GM19035 (cell line): ENCODE measurements around the gene NAALADL1.
A peak's percentile ranks its signal among the peaks of the same experiment; 100 is the strongest.

Experiments used
- ATAC-seq: cut with Tn5 transposase; IDR thresholded peaks from one replicate; pipeline ENCODE4 v1.9.1; 2021; ENCODE audit not compliant: unreplicated experiment

Gene NAALADL1, protein sequence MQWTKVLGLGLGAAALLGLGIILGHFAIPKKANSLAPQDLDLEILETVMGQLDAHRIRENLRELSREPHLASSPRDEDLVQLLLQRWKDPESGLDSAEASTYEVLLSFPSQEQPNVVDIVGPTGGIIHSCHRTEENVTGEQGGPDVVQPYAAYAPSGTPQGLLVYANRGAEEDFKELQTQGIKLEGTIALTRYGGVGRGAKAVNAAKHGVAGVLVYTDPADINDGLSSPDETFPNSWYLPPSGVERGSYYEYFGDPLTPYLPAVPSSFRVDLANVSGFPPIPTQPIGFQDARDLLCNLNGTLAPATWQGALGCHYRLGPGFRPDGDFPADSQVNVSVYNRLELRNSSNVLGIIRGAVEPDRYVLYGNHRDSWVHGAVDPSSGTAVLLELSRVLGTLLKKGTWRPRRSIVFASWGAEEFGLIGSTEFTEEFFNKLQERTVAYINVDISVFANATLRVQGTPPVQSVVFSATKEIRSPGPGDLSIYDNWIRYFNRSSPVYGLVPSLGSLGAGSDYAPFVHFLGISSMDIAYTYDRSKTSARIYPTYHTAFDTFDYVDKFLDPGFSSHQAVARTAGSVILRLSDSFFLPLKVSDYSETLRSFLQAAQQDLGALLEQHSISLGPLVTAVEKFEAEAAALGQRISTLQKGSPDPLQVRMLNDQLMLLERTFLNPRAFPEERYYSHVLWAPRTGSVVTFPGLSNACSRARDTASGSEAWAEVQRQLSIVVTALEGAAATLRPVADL

DNA sequence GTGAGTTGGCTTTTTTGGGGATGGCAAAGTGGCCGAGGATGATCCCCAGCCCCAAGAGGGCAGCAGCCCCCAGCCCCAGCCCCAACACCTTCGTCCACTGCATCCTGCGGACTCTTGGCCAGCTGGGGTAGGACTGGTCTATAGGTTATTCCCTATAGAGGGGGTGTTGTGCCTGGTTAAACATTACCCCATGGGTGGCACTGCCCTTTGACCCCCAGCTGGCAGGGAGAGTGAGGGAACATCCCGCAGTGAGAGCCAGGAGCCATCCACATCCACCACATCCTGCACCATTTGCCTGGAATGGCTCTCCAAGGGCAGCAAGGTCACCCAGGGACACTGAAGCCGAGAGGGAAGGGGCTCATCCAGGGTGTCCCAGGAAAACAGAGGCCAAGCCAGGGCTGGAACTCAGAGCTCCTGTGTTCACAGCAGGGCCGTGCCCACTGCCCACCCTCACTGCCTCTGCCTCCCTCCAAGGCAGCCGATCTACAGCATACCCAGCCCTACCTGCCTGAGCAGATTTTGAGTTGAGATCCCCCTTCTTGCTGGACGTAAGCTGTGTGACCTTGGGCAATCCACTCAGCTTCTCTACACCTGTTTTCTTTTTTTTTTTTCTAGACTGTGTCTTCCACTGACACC, at the start of gene NAALADL1:
Gene NAALADL1, minus strand, starts transcription at position 135 of the 636 bp plus-strand sequence. Its CDS starts 32 bp downstream, at position 103.
- no peak for ATAC-seq

DNA sequence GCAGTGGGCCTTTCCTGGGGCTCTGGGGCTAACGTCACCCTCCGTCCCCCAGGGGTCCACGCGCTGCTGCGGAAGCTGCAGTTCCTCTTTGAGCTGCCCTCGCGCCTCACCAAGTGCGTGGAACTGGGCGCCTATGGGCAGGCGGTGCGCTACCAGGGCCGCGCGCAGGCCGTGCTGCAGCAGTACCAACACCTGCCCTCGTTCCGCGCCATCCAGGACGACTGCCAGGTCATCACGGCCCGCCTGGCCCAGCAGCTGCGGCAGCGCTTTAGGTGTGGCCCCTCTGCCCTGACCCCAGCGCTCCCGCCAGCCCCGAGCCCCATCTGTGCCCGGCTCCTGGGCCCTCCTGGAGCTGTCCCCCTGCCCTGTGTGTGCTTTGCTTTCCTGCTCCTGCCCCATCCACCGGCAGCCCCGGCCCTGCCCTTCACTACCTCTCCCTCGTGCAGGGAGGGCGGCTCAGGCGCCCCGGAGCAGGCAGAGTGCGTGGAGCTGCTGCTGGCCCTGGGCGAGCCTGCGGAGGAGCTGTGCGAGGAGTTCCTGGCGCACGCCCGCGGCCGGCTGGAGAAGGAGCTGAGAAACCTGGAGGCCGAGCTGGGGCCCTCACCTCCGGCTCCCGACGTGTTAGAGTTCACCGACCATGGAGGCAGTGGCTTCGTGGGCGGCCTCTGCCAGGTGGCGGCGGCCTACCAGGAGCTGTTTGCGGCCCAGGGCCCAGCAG, 49.6 kb upstream of the NAALADL1 start:
- no peak for ATAC-seq

DNA sequence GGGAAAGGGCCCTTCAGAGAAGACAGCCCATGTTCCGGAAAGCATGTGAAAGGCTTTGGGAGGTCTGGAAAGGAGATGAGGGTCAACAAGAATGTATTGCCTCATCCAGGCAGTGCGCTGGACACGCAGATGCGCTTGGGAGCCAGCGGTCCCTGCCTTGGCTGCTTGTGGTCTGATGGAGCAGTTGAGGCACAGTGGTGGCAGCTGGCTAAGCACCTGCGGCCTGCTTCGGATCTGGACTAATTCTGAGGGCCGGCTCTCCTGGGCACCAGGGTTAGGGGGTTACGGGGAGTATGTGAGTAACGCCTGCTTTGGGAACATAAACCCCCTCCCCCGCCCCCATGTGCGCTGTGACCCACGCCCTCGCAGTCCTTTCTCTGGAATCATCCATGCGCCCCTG, 48.7 kb upstream of the NAALADL1 start:
- no peak for ATAC-seq

DNA sequence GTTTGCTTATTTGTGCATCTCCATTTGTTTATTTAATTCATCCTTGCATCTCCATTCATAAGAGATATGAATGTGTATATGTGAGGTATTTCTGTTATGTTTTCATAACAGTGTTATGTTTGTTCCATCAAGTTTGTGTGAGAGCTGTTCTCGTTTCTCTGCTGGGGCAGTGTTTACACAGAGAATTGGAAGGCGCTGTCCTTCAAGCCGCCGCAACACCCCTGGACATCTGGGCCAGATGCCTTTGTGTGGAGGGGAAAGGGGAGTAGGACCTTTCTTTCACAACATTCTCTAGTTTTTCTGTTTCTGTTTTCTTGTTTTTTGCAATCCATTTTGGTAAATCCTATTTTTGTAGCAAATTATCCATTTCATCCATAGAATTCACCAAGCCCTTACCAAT, 46.3 kb upstream of the NAALADL1 start:
- no peak for ATAC-seq

DNA sequence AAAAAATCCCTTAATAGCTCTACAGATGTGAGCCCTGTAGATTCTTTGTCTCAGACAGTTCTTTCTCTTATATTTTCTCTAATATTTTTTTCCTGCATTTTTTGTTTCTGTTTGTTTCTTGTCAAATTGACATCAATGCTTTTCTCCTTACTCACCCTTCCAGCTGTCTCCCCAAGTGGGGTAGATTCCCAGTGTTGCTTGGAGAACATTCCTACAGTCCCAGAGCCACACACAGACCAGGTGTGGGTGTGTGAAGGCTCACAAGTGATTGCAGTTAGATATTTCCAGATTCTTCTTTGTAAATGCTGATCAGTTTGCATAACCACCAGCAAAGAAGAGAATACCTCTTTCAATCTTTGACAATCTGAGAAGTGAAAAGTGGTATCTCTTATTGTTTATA, 45.1 kb upstream of the NAALADL1 start:
- no peak for ATAC-seq

DNA sequence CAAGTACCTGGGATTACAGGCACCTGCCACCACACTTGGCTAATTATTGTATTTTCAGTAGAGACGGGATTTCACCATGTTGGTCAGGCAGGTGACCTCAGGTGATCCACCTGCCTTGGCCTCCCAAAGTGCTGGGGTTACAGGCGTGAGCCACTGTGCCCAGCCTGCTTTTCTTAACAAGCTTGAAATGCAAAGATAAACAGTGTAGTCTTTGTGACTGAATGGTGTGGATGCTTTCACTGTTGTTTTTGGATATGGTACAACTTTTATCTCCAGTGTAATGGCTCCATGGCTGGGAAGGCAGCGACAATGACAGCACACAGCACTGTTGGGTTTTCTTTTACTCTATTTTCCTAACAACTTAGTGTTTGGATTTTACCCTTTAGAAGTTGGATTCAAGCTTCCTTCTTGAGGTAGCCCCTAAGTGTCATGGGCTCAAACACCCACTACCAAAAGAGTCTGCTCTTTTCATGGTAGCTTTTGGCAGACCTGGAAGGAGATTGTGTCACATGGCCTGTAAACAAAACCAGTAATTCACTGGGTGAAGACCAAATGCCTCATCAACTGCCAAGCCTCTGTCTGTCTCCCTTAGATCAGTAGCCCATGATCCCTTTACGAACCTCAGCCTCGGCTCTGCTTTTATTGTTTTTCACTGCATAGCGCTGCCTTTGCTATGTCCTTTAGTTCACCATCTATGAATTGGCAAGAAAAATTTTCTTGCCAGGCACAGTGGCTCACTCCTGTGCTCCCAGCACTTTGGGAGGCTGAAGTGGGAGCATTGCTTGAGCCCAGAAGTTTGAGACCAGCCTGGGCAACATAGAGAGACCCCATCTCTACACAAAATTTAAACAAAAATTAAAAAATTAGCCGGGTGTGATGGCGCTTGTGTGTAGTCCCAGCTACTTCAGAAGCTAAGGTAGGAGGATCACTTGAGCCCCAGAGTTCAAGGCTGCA, 44.1 kb upstream of the NAALADL1 start:
- ATAC-seq: no peak

DNA sequence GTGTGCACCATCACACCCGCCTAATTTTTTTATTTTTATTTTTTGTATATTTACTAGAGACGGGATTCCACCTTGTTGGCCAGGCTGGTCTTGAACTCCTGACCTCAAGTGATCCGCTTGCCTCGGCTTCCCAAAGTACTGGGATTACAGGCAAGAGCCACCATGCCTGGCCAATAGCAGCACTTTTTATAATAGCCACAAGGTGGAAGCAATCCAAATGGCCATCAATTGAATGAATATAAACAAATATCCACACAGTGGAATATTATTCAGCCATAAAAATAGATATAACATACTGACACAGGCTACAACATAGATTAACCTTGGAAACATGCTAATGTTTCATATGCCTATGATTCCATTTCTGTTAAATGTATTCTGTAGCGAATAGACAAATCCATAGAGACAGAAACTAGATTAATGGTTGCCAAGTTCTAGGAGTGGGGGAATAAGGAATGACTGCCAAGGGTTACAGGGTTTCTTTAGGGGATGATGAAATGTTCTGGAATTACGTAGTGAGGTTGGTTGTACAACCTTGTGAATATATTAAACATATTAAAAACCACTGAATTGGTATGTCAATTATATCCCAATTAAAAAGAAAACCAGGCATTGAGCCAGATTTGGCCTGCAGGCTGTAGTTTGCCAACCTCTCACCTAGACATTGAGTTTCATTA, 42.5 kb upstream of the NAALADL1 start:
- ATAC-seq: no peak

DNA sequence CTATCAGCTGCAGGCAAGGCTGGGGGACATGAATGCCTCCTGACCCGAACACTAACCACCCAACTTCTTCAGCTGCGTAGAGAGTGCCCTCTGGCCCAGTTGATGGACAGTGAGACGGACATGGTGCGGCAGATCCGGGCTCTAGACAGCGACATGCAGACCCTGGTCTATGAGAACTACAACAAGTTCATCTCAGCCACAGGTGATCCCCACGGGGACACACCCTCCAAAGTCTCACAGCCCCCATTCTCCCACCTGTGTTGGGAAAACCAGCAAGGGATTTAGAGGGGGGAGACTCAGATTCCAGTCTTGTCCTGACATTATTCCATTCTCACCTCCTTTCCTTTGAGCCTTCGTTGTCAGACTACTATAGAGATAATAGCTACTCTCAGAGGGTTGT, 38.6 kb upstream of the NAALADL1 start:
- ATAC-seq: no peak

DNA sequence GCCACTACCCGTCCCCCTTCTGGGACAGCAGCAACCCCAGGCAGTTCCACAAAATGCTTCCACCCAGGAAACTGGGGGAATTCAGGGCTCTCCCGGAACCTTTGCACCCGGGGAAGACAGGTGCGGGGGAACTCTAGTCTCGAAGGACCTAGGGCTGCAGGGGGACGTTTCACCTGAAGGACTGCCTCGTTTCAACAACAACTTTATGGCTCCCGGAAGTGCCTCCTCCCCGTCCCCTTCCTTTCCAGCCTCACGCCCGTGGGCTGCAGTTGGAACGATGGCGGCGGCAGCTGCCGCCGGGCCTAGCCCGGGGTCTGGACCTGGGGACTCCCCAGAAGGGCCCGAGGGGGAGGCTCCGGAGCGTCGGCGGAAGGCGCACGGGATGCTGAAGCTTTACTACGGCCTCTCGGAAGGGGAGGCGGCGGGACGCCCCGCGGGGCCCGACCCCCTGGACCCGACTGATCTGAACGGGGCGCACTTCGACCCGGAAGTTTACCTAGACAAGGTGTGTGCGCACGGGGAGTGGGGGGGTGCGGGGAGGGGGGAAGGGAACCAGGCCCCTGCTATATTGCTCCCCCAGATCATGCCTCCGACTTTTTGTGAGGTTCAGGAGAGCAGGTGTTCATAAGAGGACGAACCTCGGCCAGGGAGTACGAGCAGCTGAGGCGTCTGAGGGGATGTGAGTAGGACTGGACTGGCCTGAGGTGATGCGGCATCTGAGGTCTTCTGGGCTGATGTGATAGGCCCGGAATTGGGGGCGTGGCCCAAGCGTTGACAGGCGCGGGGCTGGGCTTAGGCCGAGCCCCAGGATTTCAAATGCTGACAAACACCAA, 37.8 kb upstream of the NAALADL1 start, which contains the start of gene VPS51:
Gene VPS51, plus strand, starts transcription at position 241 of the 833 bp plus-strand sequence. Its CDS starts 37 bp downstream, at position 278.
- ATAC-seq: peak; percentile 82

DNA sequence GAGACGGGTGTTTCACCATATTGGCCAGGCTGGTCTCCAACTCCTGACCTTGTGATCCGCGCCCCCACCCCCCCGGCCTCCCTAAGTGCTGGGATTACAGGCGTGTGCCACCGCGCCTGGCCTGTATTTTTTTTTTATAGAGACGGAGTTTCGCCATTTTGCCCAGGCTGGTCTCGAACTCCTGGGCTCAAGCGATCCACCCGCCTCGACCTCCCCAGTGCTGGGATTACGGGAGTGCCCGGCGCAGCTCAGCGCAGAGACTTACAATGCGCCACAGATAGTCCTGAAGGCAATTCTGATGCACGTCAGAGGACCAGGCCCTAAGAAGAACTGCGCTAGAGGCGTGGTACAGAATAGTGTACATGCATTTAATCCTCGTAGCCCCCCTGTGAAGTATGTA, 37.1 kb upstream of the NAALADL1 start:
- no peak for ATAC-seq

DNA sequence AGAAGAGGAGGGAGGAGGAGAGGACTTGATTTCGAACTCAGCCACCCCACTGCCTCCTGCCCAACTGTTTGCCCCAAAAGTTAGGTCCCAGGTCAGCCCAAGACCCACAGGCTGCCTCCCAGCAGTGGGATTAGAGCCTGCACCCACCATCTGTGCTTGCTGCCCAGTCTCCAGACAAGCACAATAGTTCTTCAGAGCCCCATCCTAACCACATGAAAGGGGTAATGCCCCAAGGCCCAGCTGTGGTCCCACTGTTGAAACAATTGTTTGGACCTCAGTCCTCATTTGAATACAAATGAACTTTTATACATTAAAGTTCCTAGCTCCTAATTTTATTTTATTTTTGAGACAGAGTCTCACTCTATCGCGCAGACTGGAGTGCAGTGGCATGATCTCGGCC, 32.3 kb upstream of the NAALADL1 start:
- ATAC-seq: no peak

DNA sequence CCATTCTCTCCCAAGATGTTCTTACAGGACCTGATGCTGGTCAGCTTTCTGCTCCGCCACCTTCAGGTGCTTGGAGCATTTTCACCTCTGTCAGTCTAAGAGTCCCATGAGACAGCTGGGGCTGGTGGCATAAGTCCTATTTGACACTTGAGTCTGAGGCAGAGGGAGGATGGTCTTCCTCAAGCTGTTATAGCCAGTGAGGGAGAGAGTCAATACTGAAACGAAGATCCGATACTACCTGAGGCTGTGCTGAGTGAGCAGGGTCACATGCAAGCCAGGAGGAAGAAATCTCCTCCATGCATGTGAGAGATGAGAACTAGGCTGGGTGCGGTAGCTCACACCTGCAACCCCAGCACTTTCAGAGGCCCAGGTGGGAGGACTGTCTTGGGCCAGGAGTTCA, 31.3 kb upstream of the NAALADL1 start:
- ATAC-seq: no peak

DNA sequence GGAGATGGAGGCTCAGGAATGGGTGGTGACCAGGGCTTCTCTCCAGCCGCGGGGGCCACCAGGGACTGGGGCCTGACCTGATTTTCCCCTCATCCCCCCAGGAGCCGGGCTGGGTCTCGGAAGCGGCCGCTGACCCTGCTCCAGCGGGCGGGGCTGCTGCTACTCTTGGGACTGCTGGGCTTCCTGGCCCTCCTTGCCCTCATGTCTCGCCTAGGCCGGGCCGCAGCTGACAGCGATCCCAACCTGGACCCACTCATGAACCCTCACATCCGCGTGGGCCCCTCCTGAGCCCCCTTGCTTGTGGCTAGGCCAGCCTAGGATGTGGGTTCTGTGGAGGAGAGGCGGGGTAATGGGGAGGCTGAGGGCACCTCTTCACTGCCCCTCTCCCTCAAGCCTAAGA, 29.5 kb upstream of the NAALADL1 start:
- no peak for ATAC-seq

DNA sequence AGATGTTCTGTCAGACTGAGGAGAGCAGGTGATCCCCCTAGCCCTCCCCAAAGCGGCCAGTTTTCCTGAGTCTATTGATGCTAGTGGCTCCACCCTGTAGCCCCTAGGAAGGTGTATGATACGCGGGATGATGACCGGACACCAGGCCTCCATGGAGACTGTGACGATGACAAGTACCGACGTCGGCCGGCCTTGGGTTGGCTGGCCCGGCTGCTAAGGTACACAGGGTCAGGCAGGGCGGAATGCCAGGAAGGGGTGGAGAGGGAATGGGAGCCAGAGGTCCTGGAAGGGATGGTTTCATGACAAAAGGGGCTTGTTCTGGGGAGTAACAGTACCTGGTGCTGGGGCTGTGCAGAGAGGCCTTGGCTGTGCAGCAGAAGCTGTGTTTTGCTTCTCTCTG, 28.9 kb upstream of the NAALADL1 start:
- no peak for ATAC-seq

DNA sequence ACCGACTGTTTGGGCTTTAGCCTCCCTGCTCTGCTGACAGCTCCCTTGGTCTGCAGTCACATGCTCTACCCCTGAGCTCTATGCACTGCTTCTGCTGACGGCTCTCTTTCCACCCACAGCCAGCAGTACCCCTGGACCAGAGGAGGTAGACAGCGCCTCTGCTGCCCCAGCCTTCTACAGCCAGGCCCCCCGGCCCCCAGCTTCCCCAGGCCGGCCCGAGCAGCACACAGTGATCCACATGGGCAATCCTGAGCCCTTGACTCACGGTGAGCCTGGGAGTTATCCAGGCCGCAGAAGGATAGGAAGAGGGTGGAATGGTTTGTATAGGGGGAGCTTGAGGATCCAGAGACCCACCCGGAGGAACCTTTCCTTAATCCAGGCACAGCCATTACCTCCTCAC, 28.5 kb upstream of the NAALADL1 start:
- no peak for ATAC-seq

DNA sequence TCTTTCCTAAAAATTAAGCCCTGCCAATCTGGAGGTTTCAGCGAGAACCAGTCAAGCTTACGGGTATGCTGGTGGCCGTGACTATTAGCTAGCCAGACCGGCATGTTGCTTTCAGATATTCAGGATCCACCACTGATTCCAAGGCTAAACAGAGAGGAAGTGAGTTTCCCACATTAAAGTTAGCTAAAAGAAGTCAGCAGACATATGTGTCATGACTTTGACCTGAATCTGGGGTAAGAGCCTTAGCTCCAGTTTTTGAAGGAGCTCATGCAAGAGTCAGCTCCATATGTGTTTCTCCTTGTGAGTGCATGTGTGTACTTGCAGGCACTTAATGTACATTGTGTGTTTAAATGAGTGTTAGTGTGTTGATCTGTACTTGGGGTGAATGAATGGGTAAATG, 27.1 kb upstream of the NAALADL1 start:
- no peak for ATAC-seq

DNA sequence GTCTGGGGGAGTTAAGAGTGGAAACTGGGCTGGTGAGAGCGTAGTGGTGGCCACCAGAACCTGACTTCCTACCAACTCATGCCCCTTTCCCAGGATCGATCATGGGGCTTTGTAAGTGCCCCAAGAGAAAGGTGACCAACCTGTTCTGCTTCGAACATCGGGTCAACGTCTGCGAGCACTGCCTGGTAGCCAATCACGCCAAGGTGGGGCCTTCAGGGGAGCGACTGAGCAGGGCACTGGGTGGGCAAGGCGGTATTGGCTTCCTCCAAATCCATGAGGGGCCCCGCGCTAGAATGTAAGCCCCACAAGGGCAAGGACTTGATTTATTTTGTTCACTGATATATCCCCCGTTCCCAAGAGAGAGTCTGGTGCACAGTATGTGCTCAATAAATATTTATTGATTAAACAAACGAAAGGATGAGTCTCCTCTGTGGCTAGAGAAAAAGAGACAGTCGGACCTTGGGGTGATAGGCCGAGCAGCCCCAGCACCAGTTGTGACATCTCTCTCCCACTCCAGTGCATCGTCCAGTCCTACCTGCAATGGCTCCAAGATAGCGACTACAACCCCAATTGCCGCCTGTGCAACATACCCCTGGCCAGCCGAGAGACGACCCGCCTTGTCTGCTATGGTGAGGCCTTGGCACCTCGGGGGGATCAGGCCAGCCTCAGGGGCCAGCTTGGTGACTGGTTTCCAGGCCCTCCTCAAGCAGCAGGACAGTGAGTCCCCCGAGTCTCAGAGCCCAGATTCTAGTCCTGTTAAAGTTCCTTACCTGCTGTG, 26.4 kb upstream of the NAALADL1 start:
- peak; percentile 6 for ATAC-seq
